Endothelial cell of umbilical vein (primary cell): ENCODE data around the gene WDR7.

Source experiments
- EZH2 ChIP-seq: IDR thresholded peaks from 2 replicates; pipeline ENCODE4 v1.6.1; 2012; ENCODE audit warnings: borderline replicate concordance, low read depth, mild to moderate bottlenecking, moderate library complexity, low read length, inconsistent platforms; ENCODE audit not compliant: severe bottlenecking
- POLR2A ChIP-seq: IDR thresholded peaks from 2 replicates; pipeline ENCODE4 v1.6.1; 2012; ENCODE audit warnings: low read depth, mild to moderate bottlenecking, control low read depth, low read length
- POLR2AphosphoS5 ChIP-seq: IDR thresholded peaks from 2 replicates; pipeline ENCODE4 v1.6.1; 2012; ENCODE audit warnings: low read depth, mild to moderate bottlenecking, control low read depth, low read length, moderate library complexity; ENCODE audit not compliant: insufficient read depth
- TF ChIP-seq, protein P1 (sequence below), 2 donors: IDR thresholded peaks; 1 replicate in 1 of 2; 2 replicates in 1 of 2; pipeline ENCODE4 v1.5.1; 2011; ENCODE audit warnings: low read length in 2 of 2, mild to moderate bottlenecking in 2 of 2, moderate library complexity in 2 of 2, control low read depth in 1 of 2, inconsistent platforms in 1 of 2, low read depth in 1 of 2; ENCODE audit not compliant: insufficient read depth in 1 of 2; ENCODE audit errors: extremely low read depth in 1 of 2
- TF ChIP-seq, protein P2 (sequence below): IDR thresholded peaks from 2 replicates; pipeline ENCODE4 v1.6.1; 2011; ENCODE audit not compliant: insufficient read depth, insufficient read length

DNA sequence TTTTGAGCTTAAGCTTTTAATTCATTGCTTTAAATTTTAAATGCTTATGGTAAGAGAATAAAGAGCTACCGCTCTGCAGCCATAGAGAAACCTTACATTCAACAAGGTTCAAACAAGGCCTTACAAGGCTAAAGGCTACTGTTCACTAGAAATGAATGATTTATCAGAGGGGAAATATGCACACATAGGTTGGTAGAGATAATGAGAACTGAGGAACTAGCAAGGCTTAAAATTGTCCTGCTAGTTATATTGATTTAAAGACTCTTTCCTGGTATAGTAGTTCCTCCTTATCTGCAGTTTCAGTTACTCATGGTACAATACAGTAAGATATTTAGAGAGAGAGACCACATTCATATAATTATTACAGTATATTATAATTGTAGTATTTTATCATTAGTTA is 193.4 kb downstream of the WDR7 start:
- TF ChIP-seq, protein P1, sequence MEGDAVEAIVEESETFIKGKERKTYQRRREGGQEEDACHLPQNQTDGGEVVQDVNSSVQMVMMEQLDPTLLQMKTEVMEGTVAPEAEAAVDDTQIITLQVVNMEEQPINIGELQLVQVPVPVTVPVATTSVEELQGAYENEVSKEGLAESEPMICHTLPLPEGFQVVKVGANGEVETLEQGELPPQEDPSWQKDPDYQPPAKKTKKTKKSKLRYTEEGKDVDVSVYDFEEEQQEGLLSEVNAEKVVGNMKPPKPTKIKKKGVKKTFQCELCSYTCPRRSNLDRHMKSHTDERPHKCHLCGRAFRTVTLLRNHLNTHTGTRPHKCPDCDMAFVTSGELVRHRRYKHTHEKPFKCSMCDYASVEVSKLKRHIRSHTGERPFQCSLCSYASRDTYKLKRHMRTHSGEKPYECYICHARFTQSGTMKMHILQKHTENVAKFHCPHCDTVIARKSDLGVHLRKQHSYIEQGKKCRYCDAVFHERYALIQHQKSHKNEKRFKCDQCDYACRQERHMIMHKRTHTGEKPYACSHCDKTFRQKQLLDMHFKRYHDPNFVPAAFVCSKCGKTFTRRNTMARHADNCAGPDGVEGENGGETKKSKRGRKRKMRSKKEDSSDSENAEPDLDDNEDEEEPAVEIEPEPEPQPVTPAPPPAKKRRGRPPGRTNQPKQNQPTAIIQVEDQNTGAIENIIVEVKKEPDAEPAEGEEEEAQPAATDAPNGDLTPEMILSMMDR (IDR thresholded peaks at IDR 0.05; ENCODE audit: extremely low read depth in 1 of 2, insufficient read depth in 1 of 2, low read depth in 1 of 2, low read length in 2 of 2) = no peak
- TF ChIP-seq POLR2AphosphoS5 (no peak), POLR2A (no peak), EZH2 (no peak)
- TF ChIP-seq, protein P2, sequence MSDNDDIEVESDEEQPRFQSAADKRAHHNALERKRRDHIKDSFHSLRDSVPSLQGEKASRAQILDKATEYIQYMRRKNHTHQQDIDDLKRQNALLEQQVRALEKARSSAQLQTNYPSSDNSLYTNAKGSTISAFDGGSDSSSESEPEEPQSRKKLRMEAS = no peak
